Measurements from ENCODE around the gene WWOX.

- TF ChIP-seq CTCF (conservative IDR thresholded peaks at IDR 0.05 in 1 of 2, IDR thresholded peaks at IDR 0.05 in 1 of 2; ENCODE audit: extremely low read depth in 1 of 2, insufficient read depth in 1 of 2, low read depth in 1 of 2, low read length in 2 of 2) (no peak), EZH2 (IDR thresholded peaks at IDR 0.05; ENCODE audit: borderline replicate concordance, low read length) (no peak)
These were observed 1158.6 kb downstream of the WWOX start for GRCh38 chr16:79257953-79258490.

Measured in mammary epithelial cell (primary cell).